ENCODE data around the gene CCNO. TPM values are rescaled to one million over a fixed set of nuclear protein-coding genes. Genes with fewer than 3 reads are reported as not detected.
A peak's percentile ranks its signal among the peaks of the same experiment; 100 is the strongest.

Gene CCNO
- total RNA-seq, 1 experiment from 2014 or later = 0.24 TPM

DNA sequence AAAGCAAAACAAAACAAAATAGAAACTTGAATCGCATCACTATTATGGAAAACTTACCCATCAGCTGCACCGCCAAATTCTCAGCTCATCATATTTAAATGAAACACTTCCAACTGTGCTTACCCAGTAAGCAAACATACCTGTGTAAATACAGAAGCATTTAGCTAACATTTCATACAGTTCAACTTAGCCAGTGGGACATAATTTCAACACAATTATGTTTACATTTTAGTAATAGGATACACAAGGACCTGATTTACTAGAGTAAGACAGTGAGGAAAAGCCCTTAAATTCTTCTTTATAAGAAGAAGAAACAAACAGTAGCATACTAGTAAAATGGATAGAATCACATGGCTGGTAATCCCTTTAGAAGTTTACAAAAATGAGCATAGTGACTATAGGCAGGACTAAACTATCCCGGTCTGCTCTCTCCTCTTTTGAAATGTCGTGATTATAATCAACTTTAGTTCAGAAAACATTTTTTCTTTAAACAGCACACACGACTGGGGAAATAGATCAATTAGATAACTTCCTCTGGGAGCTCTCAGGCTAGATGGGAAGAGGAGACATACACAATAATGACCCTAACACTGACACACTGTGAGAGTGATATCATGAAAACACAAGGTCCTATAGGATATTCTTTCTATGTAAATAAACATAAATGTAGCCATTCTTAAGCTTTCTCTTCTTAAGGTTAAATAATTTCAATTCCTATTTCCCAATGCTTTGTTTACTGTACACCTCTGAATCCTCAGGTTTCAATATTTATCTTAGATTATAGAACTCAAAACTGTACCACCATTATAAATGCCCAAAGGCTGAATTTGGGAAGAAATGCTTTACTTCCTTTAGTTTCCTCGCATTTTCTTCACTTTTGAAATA lies 44.5 kb downstream of the CCNO start:
- Mint-ChIP-seq H3K27ac (no peak overlapping the region), H3K4me3 (no peak overlapping the region), H3K9me3 (no peaks in the 10 kb centered on the region), H3K36me3 (no peaks in the 10 kb centered on the region), H3K27me3 (ENCODE audit: low read depth) (peaks cover 55% of the 10 kb centered on the region), H3K4me1 (no peaks in the 10 kb centered on the region)
- ChIA-PET POLR2A (no interaction called here), CTCF (interaction anchor here (1.0 kb wide), 1 partner anchor 35 kb away, joined by 3 read pairs; no protein-coding TSS in a partner anchor)
- TF ChIP-seq ZNF138 (CRISPR knock-in tag; conservative IDR thresholded peaks at IDR 0.05) (no peak), ZNF416 (CRISPR knock-in tag; IDR thresholded peaks at IDR 0.05) (no peak), JUN (CRISPR knock-in tag; IDR thresholded peaks at IDR 0.05) (no peak), FOXK1 (CRISPR knock-in tag; IDR thresholded peaks at IDR 0.05) (no peak), NFYB (CRISPR knock-in tag; conservative IDR thresholded peaks at IDR 0.05; ENCODE audit: low read depth) (no peak), ATF1 (CRISPR knock-in tag; IDR thresholded peaks at IDR 0.05) (no peak), ESRRA (CRISPR knock-in tag; IDR thresholded peaks at IDR 0.05; ENCODE audit: borderline replicate concordance) (no peak), ZNF263 (CRISPR knock-in tag; IDR thresholded peaks at IDR 0.05; ENCODE audit: low read depth) (no peak)
- TF ChIP-seq, protein P1, sequence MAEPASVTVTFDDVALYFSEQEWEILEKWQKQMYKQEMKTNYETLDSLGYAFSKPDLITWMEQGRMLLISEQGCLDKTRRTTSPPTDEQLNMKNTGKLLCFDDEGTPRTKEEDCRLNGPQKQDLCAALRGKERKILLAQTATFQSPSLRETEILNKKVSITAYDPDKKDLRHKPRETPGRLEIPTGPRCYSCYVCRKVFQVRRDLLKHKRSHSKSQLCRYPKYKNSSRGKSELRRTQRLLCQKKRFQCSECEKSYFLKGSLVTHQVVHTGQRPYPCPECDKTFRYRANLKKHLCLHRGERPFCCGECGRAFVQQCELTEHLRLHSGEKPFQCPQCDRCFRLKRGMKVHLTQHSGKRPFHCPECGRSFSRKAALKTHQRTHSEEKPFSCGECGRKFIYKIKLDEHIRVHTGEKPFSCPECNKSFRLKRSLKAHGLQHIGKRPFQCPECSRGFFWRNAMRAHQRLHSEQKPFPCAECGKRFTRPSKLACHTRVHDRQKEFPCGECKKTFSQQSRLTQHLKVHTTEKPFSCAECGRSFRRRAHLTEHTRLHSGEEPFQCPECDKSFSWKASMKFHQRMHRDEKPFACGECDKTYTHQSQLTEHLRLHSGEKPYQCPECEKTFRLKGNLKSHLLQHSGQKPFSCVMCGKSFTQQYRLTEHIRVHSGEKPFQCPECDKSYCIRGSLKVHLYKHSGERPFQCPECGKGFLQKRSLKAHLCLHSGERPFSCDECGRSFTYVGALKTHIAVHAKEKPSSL (CRISPR knock-in tag; conservative IDR thresholded peaks at IDR 0.05) = no peak
- TF ChIP-seq, protein P2, sequence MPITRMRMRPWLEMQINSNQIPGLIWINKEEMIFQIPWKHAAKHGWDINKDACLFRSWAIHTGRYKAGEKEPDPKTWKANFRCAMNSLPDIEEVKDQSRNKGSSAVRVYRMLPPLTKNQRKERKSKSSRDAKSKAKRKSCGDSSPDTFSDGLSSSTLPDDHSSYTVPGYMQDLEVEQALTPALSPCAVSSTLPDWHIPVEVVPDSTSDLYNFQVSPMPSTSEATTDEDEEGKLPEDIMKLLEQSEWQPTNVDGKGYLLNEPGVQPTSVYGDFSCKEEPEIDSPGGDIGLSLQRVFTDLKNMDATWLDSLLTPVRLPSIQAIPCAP (CRISPR knock-in tag; IDR thresholded peaks at IDR 0.05) = no peak
- TF ChIP-seq, protein P3, sequence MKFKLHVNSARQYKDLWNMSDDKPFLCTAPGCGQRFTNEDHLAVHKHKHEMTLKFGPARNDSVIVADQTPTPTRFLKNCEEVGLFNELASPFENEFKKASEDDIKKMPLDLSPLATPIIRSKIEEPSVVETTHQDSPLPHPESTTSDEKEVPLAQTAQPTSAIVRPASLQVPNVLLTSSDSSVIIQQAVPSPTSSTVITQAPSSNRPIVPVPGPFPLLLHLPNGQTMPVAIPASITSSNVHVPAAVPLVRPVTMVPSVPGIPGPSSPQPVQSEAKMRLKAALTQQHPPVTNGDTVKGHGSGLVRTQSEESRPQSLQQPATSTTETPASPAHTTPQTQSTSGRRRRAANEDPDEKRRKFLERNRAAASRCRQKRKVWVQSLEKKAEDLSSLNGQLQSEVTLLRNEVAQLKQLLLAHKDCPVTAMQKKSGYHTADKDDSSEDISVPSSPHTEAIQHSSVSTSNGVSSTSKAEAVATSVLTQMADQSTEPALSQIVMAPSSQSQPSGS (CRISPR knock-in tag; IDR thresholded peaks at IDR 0.05; ENCODE audit: borderline replicate concordance, low read depth) = no peak
- ATAC-seq (no peak), DNase-seq (ENCODE audit: low spot score) (no peak)

- POLR2A ChIA-PET = interaction anchor here (0.6 kb wide), 1 partner anchor 72 kb away, joined by 3 read pairs; no protein-coding TSS in a partner anchor
- TF ChIP-seq, protein P3 (CRISPR knock-in tag; IDR thresholded peaks at IDR 0.05; ENCODE audit: borderline replicate concordance, low read depth) = no peak
- no peak for TF ChIP-seq FOXP1 (CRISPR knock-in tag; IDR thresholded peaks at IDR 0.05; ENCODE audit: borderline replicate concordance)
- TF ChIP-seq, protein P4, sequence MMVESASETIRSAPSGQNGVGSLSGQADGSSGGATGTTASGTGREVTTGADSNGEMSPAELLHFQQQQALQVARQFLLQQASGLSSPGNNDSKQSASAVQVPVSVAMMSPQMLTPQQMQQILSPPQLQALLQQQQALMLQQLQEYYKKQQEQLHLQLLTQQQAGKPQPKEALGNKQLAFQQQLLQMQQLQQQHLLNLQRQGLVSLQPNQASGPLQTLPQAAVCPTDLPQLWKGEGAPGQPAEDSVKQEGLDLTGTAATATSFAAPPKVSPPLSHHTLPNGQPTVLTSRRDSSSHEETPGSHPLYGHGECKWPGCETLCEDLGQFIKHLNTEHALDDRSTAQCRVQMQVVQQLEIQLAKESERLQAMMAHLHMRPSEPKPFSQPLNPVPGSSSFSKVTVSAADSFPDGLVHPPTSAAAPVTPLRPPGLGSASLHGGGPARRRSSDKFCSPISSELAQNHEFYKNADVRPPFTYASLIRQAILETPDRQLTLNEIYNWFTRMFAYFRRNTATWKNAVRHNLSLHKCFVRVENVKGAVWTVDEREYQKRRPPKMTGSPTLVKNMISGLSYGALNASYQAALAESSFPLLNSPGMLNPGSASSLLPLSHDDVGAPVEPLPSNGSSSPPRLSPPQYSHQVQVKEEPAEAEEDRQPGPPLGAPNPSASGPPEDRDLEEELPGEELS (CRISPR knock-in tag; IDR thresholded peaks at IDR 0.05) = no peak
- no peak for TF ChIP-seq HMGA2 (CRISPR knock-in tag; IDR thresholded peaks at IDR 0.05)
- no peak for TF ChIP-seq ZNF532 (CRISPR knock-in tag; IDR thresholded peaks at IDR 0.05; ENCODE audit: borderline replicate concordance)
- TF ChIP-seq STAT6 (CRISPR knock-in tag; conservative IDR thresholded peaks at IDR 0.05; ENCODE audit: low read depth) = no peak
Observed at GRCh38 chr5:55187370-55187769, 46.0 kb downstream of the CCNO start.

More at GRCh38 chr5:55187370-55187769, 46.0 kb downstream of the CCNO start:
- CTCF ChIA-PET = interaction anchor here (0.6 to 1.7 kb wide), 22 partner anchors 8 to 562 kb away, joined by 3 to 12 read pairs (median 4); partner anchors contain the start of genes CCNO and CDC20B
- Mint-ChIP-seq H3K4me3 (no peak overlapping the region), H3K27me3 (ENCODE audit: low read depth) (peaks cover 61% of the 10 kb centered on the region), H3K4me1 (no peaks in the 10 kb centered on the region), H3K9me3 (no peaks in the 10 kb centered on the region), H3K36me3 (no peaks in the 10 kb centered on the region), H3K27ac (no peak overlapping the region)
- ATAC-seq (peak; percentile 60), DNase-seq (ENCODE audit: low spot score) (no peak)
